ENCODE results near the gene NEU2. TPM values are rescaled to one million over a fixed set of nuclear protein-coding genes. Genes with fewer than 3 reads are reported as not detected.

The NEU2 gene
- total and polyA plus RNA-seq, 2 of the 4 experiments (the other 2 are of a cell fraction), result not detected

- Histone ChIP-seq H3K56ac (ENCODE audit: extremely low read depth, insufficient read depth, low read length) (no peak overlapping the region), H2BK120ac (ENCODE audit: low read depth, low read length) (no peak overlapping the region), H3K23ac (ENCODE audit: low read depth, low read length) (no peak overlapping the region), H4K91ac (ENCODE audit: insufficient read depth, low read depth, low read length) (no peak overlapping the region), H3K27me3 (ENCODE audit: control insufficient read depth, insufficient read depth, low read length) (peaks cover 35% of the 10 kb centered on the region), H2BK20ac (ENCODE audit: low read depth, low read length) (no peak overlapping the region), H2AFZ (replicated peaks; ENCODE audit: low read length, poor library complexity) (no peak overlapping the region), H4K8ac (ENCODE audit: low read depth in 2 of 2, low read length in 2 of 2) (no peak overlapping the region), H3K9ac (ENCODE audit: low read depth, low read length) (no peak overlapping the region), H3K9me1 (ENCODE audit: insufficient read depth, low read length) (no peaks in the 10 kb centered on the region), H3K4me1 (ENCODE audit: control insufficient read depth, insufficient read depth, low read length) (no peaks in the 10 kb centered on the region), H2BK15ac (ENCODE audit: low read depth, low read length) (no peak overlapping the region), H3K14ac (replicated peaks; ENCODE audit: low read depth, low read length) (no peak overlapping the region), H3K4me3 (ENCODE audit: insufficient read depth, low read depth, low read length) (no peak overlapping the region), H2BK5ac (ENCODE audit: low read depth, low read length, poor library complexity, severe bottlenecking) (no peak overlapping the region), H3K36me3 (ENCODE audit: control insufficient read depth, insufficient read depth, low read length) (no peaks in the 10 kb centered on the region), H3K79me1 (ENCODE audit: low read depth in 1 of 2, low read length in 2 of 2) (no peaks in the 10 kb centered on the region), H2AK5ac (ENCODE audit: low read depth, low read length) (no peak overlapping the region), H3K4ac (ENCODE audit: low read depth, low read length) (no peak overlapping the region), H4K20me1 (ENCODE audit: insufficient read depth, low read length) (no peaks in the 10 kb centered on the region), H3K4me2 (ENCODE audit: low read depth, low read length) (no peak overlapping the region), H3K9me3 (ENCODE audit: control insufficient read depth, insufficient read depth, low read length) (no peaks in the 10 kb centered on the region), H3K27ac (ENCODE audit: insufficient read depth, low read length) (no peak overlapping the region), H2AK9ac (replicated peaks; ENCODE audit: low read depth, low read length, poor library complexity) (no peak overlapping the region), H3K18ac (ENCODE audit: low read depth, low read length) (no peak overlapping the region), H4K5ac (ENCODE audit: low read depth, low read length) (no peak overlapping the region)
- 57% methylated on average over 4 of the region's 9 CpGs; no CpG with 5 or more reads in 1 of the 2 experiments for WGBS, 2 experiments (ENCODE audit: extremely low coverage in 2 of 2, insufficient read length in 1 of 2)
- ChIA-PET POLR2A (ENCODE audit: unreplicated experiment) (no interaction called here), CTCF (no interaction called here)
- in situ Hi-C loops (cut with MboI; ENCODE audit: low sequenced_read_pairs), result no loop called here
- dilution Hi-C loops (cut with HindIII; ENCODE audit: low sequenced_read_pairs, unreplicated experiment), result no loop called here
- ATAC-seq (ENCODE audit: low read depth) (no peak), DNase-seq (no peak)
- TF ChIP-seq CHD1 (IDR thresholded peaks at IDR 0.05; ENCODE audit: low read depth, low read length) (no peak), MAFK (IDR thresholded peaks at IDR 0.05; ENCODE audit: low read depth, low read length) (no peak), MAZ (IDR thresholded peaks at IDR 0.05; ENCODE audit: borderline replicate concordance, low read depth, low read length) (no peak)
- no TSS peak for BruUV-seq (replicated peaks)
- intact Hi-C loops (cut with micrococcal nuclease), result no loop called here
These were observed 10.1 kb downstream of the NEU2 start for GRCh38 chr2:233042549-233042948.

All from IMR-90 (cell line).